C4-2B (cell line): ENCODE results near the gene MRPL37.

Source experiments
- ZFX ChIP-seq: fragments of 450-650 bp; IDR thresholded peaks from 2 replicates; pipeline ENCODE4 v1.6.1; 2017
- TF ChIP-seq, protein P1 (sequence below): fragments of 450-650 bp; conservative IDR thresholded peaks from 2 replicates; pipeline ENCODE4 v1.5.1; 2017; ENCODE audit warnings: mild to moderate bottlenecking

DNA sequence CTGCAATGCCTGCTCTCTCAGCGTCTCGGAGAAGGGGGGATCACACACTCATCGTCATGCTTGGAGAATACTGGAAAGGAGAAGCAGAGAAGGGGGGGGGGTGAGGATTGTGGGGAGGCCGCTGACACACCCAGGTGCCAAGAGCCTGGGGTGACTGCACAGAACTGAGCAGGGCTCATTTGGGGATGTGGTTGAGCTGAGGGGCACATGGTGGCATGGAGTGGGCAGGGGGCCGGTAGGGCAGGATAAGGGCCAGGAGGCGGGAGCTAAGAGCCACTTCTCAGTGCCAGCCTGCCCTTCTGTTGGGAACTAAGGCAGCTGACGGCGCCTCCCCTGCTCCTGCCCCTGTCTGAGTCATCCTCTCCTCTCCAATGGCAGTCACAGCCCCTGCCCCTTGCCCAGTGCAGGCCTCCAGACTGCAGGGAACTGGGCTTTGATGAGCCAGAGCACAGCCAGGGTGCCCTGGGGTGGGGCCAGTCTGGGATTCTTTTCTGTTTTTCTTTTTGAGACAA is 27.2 kb downstream of the MRPL37 start:
- TF ChIP-seq, protein P1, sequence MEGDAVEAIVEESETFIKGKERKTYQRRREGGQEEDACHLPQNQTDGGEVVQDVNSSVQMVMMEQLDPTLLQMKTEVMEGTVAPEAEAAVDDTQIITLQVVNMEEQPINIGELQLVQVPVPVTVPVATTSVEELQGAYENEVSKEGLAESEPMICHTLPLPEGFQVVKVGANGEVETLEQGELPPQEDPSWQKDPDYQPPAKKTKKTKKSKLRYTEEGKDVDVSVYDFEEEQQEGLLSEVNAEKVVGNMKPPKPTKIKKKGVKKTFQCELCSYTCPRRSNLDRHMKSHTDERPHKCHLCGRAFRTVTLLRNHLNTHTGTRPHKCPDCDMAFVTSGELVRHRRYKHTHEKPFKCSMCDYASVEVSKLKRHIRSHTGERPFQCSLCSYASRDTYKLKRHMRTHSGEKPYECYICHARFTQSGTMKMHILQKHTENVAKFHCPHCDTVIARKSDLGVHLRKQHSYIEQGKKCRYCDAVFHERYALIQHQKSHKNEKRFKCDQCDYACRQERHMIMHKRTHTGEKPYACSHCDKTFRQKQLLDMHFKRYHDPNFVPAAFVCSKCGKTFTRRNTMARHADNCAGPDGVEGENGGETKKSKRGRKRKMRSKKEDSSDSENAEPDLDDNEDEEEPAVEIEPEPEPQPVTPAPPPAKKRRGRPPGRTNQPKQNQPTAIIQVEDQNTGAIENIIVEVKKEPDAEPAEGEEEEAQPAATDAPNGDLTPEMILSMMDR: no peak
- no peak for TF ChIP-seq ZFX
